Osteocyte (in vitro differentiated cells): ENCODE results near the gene ZNF365. TPM values are rescaled to one million over a fixed set of nuclear protein-coding genes. Genes with fewer than 3 reads are reported as not detected.

ENCODE experiments used
- DNase-seq: peaks from one replicate; pipeline ENCODE4 v3.0.0; 2021; ENCODE audit warnings: mixed read lengths; ENCODE audit not compliant: unreplicated experiment; ENCODE audit errors: extremely low spot score
- H3K27ac Mint-ChIP-seq: one replicate; pipeline ENCODE4 v1.8.0; 2021; ENCODE audit warnings: mild to moderate bottlenecking, mixed read lengths; ENCODE audit not compliant: unreplicated experiment
- H3K27me3 Mint-ChIP-seq: one replicate; pipeline ENCODE4 v1.8.0; 2021; ENCODE audit warnings: mixed read lengths; ENCODE audit not compliant: unreplicated experiment
- H3K36me3 Mint-ChIP-seq: one replicate; pipeline ENCODE4 v1.8.0; 2021; ENCODE audit warnings: mixed read lengths; ENCODE audit not compliant: unreplicated experiment
- H3K4me1 Mint-ChIP-seq: one replicate; pipeline ENCODE4 v1.8.0; 2021; ENCODE audit warnings: mixed read lengths; ENCODE audit not compliant: unreplicated experiment
- H3K4me3 Mint-ChIP-seq: one replicate; pipeline ENCODE4 v1.8.0; 2021; ENCODE audit warnings: mild to moderate bottlenecking, moderate library complexity, mixed read lengths; ENCODE audit not compliant: unreplicated experiment
- H3K9me3 Mint-ChIP-seq: one replicate; pipeline ENCODE4 v1.8.0; 2021; ENCODE audit warnings: mixed read lengths; ENCODE audit not compliant: unreplicated experiment
- total RNA-seq: library from RNA; stranded (reverse); gene quantifications from 2 replicates; pipeline ENCODE4 v1.2.1, GENCODE V29; 2021
- TF ChIP-seq, protein P1 (sequence below): fragments of 200-600 bp; sonication (generic); IDR thresholded peaks from 2 replicates; pipeline ENCODE4 v1.5.0; 2021; ENCODE audit warnings: antibody characterized with exemption, mild to moderate bottlenecking, moderate library complexity

Gene ZNF365
- total RNA-seq, 1 donor from 2014 or later, result 1.0 TPM

DNA sequence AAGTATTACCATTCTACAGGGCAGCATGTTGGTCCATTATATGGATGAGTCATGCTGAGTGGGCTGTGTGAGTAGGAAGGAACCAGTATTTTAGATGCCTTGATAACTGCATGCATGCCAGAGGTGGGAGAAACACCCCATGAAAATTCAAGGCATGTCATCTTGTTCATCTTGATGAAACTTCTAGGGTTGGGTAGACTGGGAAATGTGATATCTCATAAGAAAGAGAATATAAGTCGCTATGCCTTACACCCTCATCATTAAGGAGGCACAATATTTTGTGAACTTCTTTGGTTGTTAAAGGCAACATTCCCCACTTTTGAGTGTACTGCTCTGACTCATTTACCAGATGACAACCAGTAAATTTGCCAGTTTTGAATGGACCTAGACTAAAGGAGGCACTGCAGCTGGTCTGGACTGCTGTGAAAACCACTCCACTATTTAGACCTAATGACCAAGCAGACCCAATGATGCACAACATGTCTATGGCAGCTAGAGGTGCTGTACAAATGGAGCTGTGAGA lies 48.0 kb downstream of the ZNF365 start:
- DNase-seq, result no peak
- H3K4me1 Mint-ChIP-seq, result no peaks in the 10 kb centered on the region
- peaks cover 6% of the 10 kb centered on the region for H3K27me3 Mint-ChIP-seq
- TF ChIP-seq, protein P1, sequence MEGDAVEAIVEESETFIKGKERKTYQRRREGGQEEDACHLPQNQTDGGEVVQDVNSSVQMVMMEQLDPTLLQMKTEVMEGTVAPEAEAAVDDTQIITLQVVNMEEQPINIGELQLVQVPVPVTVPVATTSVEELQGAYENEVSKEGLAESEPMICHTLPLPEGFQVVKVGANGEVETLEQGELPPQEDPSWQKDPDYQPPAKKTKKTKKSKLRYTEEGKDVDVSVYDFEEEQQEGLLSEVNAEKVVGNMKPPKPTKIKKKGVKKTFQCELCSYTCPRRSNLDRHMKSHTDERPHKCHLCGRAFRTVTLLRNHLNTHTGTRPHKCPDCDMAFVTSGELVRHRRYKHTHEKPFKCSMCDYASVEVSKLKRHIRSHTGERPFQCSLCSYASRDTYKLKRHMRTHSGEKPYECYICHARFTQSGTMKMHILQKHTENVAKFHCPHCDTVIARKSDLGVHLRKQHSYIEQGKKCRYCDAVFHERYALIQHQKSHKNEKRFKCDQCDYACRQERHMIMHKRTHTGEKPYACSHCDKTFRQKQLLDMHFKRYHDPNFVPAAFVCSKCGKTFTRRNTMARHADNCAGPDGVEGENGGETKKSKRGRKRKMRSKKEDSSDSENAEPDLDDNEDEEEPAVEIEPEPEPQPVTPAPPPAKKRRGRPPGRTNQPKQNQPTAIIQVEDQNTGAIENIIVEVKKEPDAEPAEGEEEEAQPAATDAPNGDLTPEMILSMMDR, result no peak
- no peaks in the 10 kb centered on the region for H3K9me3 Mint-ChIP-seq
- H3K36me3 Mint-ChIP-seq, result no peaks in the 10 kb centered on the region
- no peak overlapping the region for H3K4me3 Mint-ChIP-seq
- no peak overlapping the region for H3K27ac Mint-ChIP-seq

DNA sequence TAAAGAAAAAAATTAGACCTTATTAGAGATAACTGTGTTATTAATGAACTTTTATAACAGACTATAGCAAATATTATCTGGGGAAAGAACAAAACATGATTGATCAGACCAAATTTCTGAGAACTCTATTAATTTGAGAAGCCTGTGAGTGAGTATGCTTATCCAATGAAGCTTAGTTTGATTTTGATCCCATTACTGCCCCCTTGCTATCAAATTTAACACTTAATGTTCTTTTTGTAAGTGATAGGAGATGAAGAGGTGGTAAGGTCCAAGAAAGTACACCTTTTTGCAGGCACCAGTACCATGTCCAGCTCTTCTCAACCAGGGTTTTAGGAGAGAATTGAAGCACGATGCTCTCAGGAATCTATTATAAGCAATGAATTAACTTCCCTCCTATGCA lies 49.9 kb downstream of the ZNF365 start:
- no peak overlapping the region for H3K4me3 Mint-ChIP-seq
- no peaks in the 10 kb centered on the region for H3K9me3 Mint-ChIP-seq
- H3K4me1 Mint-ChIP-seq, result no peaks in the 10 kb centered on the region
- no peak for DNase-seq
- H3K27me3 Mint-ChIP-seq, result no peaks in the 10 kb centered on the region
- TF ChIP-seq, protein P1, result peak; percentile 3
- no peaks in the 10 kb centered on the region for H3K36me3 Mint-ChIP-seq
- H3K27ac Mint-ChIP-seq, result no peak overlapping the region

DNA sequence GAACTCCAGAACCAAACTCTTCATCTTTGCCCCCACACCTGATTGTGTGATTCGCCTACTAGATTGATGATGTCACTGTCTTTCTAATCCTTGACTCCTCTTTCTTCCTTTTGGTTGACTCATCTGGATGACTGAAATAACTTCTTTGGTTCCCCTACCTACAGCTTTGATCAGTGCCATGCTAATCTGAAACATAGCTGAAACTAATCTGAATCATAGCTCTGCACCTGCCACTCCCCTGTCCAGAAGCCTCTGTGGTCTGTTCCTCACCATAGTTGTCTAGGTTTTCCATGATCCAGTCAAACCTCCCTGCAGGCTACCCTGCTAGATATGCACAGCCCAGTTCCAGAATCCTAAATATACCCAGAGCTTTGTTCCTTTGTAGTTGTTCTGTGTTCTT lies 51.9 kb downstream of the ZNF365 start:
- Mint-ChIP-seq H3K27ac (no peak overlapping the region), H3K4me3 (no peak overlapping the region), H3K4me1 (no peaks in the 10 kb centered on the region), H3K36me3 (no peaks in the 10 kb centered on the region), H3K9me3 (no peaks in the 10 kb centered on the region), H3K27me3 (no peaks in the 10 kb centered on the region)
- TF ChIP-seq, protein P1, result no peak
- no peak for DNase-seq

DNA sequence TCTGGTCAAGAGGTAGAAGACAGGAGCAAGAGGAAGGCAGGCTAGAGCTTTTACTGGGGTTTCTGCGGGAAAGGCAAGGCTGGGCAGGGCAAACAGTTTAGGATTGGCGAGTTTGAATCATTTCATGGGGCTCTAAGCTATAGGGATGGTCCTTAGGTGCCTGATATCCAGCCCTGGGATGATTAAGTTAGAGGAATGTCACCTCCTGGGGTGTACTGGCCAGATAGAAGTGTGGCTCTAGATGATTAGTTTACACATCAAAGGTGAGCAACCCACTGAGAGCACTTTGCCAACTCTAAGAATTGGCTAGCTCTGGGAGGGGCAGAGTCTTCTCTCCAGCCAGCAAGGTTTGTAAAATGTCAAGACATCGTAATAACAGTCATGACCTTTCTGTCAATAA lies 52.4 kb downstream of the ZNF365 start:
- TF ChIP-seq, protein P1, result no peak
- Mint-ChIP-seq H3K27me3 (no peaks in the 10 kb centered on the region), H3K4me1 (no peaks in the 10 kb centered on the region), H3K9me3 (no peaks in the 10 kb centered on the region), H3K4me3 (no peak overlapping the region), H3K36me3 (no peaks in the 10 kb centered on the region), H3K27ac (no peak overlapping the region)
- no peak for DNase-seq

DNA sequence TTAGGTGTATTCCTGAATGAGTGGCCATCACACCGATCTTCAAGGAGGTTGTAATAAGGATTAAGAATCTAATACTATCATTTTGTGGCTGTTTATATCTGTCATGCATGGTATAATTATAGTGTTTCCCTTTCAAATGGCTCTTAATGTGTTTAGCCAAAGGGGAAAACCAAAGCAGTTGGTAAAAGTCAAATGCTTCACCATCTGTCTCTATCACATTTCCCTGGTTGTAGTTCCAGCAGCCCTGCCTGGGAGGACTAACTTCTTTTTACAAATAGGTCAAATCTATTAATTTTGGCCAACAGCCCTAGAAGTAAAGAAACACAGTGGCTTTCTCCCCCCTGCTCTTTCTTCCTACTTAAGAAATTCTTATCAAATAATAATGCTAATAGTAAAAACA lies 56.7 kb downstream of the ZNF365 start:
- Mint-ChIP-seq H3K27ac (no peak overlapping the region), H3K36me3 (no peaks in the 10 kb centered on the region), H3K4me1 (peaks cover 18% of the 10 kb centered on the region), H3K9me3 (no peaks in the 10 kb centered on the region), H3K4me3 (no peak overlapping the region), H3K27me3 (no peaks in the 10 kb centered on the region)
- TF ChIP-seq, protein P1, result no peak
- DNase-seq, result no peak
